GM12891 (cell line): ENCODE data around the gene EXOC6.

Experiments
- DNase-seq: peaks from one replicate; pipeline ENCODE4 v3.0.0; 2011; ENCODE audit warnings: low spot score; ENCODE audit not compliant: insufficient read length
- FAIRE-seq: peaks from 2 replicates; lab custom pipeline; 2011; peaks lifted over from hg19 to GRCh38; lab: Jason Lieb, UNC
- PAX5 ChIP-seq: IDR thresholded peaks from 2 replicates; pipeline ENCODE4 v1.6.1; 2011; ENCODE audit warnings: low read length, moderate library complexity, mild to moderate bottlenecking; ENCODE audit not compliant: insufficient read depth, severe bottlenecking
- POLR2A ChIP-seq: IDR thresholded peaks from 2 replicates; pipeline ENCODE4 v1.6.1; 2011; ENCODE audit warnings: low read depth, low read length, control low read depth
- POLR2AphosphoS5 ChIP-seq: IDR thresholded peaks from 2 replicates; pipeline ENCODE4 v1.6.1; 2011; ENCODE audit warnings: low read depth, low read length, control low read depth
- POU2F2 ChIP-seq: IDR thresholded peaks from 2 replicates; pipeline ENCODE4 v1.6.1; 2011; ENCODE audit warnings: low read depth, mild to moderate bottlenecking, control low read depth, low read length, moderate library complexity
- SPI1 ChIP-seq: IDR thresholded peaks from 2 replicates; pipeline ENCODE4 v1.6.1; 2011; ENCODE audit warnings: low read depth, low read length, control low read depth
- TAF1 ChIP-seq: IDR thresholded peaks from 2 replicates; pipeline ENCODE4 v1.6.1; 2011; ENCODE audit warnings: low read depth, low read length, control low read depth

EXOC6 gene

DNA sequence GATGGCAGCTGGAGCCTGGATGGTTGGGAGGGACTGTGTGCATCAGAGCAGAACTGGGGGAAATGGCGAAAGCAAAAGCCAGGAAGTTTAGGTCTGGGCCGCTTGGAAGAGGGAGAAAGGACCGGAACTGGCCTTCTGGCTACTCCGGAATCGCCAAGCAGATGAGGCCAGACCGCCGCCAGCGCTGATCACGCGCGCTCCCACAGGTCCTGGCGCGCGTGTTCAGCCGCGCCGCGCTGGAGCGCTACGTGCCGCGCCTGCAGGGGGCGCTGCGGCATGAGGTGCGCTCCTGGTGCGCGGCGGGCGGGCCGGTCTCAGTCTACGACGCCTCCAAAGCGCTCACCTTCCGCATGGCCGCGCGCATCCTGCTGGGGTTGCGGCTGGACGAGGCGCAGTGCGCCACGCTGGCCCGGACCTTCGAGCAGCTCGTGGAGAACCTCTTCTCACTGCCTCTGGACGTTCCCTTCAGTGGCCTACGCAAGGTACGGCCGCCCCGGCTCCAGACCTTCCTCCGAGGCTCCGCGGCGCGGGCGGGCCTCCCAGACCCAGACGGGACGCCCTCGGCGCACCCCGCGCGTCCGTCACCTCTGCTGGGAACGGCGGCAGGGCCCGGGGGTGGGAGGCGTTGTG lies 214.3 kb downstream of the EXOC6 start:
- TF ChIP-seq SPI1 (no peak), TAF1 (no peak), POLR2AphosphoS5 (no peak), PAX5 (peak; percentile 8)
- peak; percentile 72 for FAIRE-seq
- peak; percentile 80 for DNase-seq

DNA sequence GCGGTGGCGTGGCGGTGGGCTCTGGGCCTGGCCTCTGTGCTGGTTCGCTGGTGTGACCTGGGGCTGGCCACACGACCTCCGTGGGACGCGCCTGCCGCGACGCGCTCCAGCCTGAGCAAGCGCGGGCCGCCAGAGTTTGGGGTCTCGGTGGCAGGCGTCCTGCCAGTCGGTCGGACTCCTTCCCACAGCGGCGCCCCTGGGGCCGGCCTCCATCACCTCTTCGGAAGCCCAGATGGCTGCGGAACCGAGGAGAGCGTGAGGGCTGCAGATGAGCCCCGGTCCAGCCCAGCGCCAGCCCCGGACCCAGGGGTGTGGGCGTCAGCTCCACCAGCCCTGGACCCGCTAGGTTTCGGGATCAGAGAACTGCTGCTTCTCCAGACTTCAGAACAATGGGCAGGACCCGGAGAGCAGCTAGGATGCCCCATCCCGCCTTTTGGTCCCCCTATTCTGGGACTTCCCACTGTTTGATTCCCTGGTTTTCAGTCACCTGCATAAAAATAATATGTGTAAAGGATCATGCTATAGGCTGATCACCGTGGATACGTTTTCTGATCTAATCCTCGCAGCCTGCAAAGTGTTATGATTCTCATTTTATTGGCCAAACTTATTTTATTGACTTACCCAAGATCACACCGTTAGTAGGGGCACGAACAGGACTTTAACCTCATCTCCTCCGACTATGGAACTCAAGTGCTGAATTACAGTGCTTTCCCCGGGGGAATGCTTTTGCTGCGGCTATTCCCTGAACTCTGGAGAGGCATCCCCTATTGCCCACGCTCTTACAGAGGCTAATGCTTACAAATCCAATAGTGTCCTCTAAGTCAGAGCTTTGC lies 215.0 kb downstream of the EXOC6 start:
- DNase-seq (no peak), FAIRE-seq (no peak)
- TF ChIP-seq SPI1 (no peak), POU2F2 (no peak), POLR2AphosphoS5 (no peak)

DNA sequence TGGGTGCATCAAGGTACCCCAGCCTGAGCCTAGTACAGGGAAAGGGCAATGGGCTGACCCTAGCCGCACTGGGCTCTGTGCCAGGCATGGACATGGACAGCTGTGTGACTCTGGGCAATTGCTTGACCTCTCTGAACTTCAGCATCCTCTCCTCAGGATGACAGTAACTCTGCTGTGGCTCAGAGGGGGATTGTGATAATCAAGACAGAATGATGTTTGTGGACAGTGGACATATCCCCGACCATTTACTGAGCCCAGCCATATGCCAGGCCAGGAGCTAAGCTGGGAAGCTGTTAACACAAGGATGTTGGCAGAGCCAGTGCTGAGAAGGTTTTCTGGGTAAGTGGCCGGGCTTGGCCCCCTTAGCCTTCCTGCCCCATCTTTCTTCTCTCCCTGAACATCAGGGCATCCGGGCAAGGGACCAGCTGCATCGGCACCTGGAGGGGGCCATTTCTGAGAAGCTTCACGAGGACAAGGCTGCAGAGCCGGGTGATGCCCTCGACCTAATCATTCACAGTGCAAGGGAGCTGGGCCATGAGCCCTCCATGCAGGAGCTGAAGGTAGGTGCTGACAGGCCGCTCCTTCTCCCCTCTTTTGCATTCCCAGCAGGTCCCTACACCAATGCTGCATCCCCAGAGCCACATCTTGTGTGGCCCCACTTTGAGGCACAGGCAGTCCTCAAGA lies 215.8 kb downstream of the EXOC6 start:
- no peak for FAIRE-seq
- TF ChIP-seq SPI1 (no peak), POLR2AphosphoS5 (no peak), PAX5 (no peak), TAF1 (no peak), POLR2A (no peak), POU2F2 (no peak)
- DNase-seq, result no peak

DNA sequence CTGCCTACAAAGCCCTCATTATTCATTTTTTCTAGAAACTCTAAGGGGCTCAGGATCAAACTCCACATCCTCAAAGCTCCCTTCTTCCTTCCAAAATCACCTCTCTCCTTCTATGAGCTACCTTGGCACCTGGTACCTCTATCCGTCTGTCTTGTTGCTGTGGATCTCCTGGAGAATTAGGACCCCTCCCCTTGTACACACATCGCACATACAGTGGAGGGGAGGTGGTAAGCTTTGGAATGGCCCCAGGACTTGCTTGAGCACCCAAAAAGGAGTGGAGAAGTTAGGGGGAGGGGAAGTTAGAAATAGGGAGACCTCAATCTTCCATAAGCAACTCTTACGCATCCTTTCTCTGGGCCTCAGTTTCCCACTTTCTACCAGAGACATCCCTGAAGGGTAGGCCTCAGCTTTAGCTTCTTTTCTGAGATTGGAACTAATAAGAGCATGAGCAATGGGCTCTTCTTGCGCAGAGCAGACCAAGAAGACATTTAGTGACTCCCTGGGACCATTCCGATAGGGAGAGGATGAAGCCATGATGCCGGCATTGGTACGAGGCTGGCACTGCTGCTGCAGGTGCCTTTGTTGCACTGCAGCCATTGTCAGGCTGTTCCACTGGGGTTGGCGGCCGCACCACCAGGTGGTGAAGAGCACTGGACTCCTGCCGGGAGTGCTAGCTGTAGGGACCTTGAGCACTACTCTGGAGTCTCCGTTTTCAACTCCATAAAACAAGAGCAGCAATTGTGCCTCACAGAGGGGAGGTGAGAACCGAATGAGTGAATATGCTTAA lies 216.7 kb downstream of the EXOC6 start:
- TF ChIP-seq POU2F2 (no peak), TAF1 (no peak), POLR2AphosphoS5 (no peak), POLR2A (no peak)
- FAIRE-seq, result no peak
- no peak for DNase-seq

DNA sequence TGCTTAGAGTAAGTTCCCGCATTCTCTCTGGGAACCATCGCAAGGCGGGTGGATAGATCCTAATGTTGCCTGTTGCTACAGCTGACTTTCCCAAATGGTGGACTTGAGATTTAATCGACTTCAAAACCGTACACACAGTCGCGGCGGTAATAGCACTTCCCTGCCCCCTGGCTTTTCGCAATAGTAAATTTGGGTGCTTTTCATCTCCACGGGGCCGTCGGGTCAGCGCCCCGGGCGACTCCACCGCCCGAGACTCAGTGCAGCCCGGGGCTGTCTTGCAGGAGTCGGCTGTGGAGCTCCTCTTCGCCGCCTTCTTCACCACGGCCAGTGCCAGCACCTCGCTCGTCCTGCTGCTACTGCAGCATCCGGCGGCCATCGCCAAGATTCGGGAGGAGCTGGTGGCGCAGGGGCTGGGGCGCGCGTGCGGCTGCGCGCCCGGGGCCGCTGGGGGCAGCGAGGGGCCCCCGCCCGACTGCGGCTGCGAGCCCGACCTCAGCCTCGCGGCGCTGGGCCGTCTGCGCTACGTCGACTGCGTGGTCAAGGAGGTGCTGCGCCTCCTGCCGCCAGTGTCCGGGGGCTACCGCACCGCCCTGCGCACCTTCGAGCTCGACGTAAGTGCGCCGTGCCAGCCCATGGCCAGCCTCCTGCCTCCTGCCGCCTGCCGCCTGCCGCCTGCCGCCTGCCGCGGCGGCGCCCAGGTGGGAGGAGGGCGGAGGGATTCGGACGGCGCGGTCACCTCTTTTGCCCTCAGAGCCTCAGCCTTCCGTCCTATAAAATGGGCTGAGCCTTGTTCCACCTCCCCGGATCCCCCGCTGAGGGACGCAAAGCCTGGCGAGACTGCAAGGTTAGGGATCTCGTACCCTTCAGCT lies 217.6 kb downstream of the EXOC6 start:
- DNase-seq (no peak), FAIRE-seq (no peak)
- TF ChIP-seq POLR2AphosphoS5 (no peak), SPI1 (no peak), PAX5 (no peak), POU2F2 (no peak), POLR2A (no peak), TAF1 (no peak)

DNA sequence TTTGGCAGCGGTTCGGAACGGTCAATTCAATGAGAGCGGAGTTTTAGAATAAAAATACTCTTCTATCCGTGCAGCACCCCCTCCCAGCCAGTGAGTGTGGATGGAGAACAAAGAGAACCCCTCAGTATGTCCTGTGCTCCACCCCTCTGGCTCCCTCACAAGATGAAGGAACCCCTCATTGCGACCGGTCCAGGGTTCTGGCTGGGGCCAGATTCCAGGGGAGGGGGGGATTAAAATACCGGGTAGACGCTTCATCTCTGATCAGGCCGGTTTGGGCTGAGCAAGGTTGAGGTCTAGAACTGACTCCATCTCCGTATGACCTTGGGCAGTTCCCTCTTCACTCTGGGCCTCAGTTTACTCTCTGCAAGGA lies 218.2 kb downstream of the EXOC6 start:
- FAIRE-seq, result no peak
- TF ChIP-seq POLR2AphosphoS5 (no peak), POLR2A (no peak), PAX5 (no peak), SPI1 (no peak), POU2F2 (no peak), TAF1 (no peak)
- no peak for DNase-seq

DNA sequence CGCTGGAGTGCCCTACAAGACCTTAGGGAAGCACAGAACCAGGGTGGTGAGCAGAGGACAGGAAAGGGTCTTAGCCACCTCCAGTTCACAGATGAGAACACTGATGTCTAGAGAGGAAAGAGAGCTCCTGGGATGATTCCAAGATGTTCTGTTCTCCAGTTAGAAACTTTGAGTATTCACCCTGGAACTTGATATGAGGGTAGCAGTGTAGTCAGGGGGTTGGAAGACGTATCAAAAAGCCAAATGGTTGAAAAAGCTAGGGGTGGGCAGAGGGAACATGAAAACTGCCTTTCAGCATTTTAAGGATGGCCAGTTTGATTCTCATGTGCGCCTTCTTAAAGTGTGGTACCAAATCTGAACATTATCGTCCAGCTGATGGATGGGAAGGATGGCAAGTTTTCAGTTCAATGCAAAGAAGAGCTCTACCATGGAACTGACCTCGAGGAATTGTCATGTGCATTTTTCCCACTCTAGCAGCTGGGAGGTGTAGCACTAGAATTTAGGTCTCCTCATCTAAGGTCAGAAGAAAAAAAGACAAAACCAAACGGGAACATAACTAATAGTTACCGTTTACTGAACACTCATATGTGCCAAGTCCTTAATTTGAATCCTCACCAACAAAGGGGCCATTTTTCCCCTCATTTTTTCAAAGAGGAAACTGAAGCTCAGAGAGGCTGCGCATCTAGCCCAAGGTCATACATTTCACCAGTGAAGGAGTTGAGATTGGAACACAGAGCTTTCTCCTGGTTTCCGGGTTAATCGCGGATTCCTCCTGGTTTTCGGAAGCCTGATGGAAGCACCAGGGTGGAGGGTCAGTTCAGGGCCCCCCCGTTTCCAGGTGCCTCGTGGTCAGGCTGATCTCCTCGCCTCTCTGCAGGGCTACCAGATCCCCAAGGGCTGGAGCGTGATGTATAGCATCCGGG lies 219.4 kb downstream of the EXOC6 start:
- DNase-seq (no peak), FAIRE-seq (no peak)
- TF ChIP-seq POLR2A, result no peak
- no peak for TF ChIP-seq POU2F2
- no peak for TF ChIP-seq SPI1
- TF ChIP-seq POLR2AphosphoS5, result no peak
- TF ChIP-seq PAX5, result no peak
- TF ChIP-seq TAF1, result no peak
